Spinal cord (tissue), 4 donors: ENCODE data around the gene ITGAV. TPM values are rescaled to one million over a fixed set of nuclear protein-coding genes. Genes with fewer than 3 reads are reported as not detected.

Experiments
- polyA plus RNA-seq, 2 donors: library from polyadenylated mRNA; unstranded; fragments of 120-200 nt; gene quantifications; one replicate each; pipeline ENCODE4 v1.2.1, GENCODE V29; 2013; ENCODE audit not compliant: insufficient read length in 2 of 2
- total RNA-seq, 2 donors: library from RNA; depleted of rRNA in 1 of 2; stranded (reverse); fragments of 120-200 nt in 1 of 2; fragments of >200 nt in 1 of 2; gene quantifications; one replicate each; pipeline versions ENCODE4 v1.2.3 to v1.2.4, GENCODE V29; 2013 to 2014

ITGAV gene
- total and polyA plus RNA-seq, 4 donors = 42.8 to 146 (median 99.2) TPM

Other genes starting within 250 kb of the ITGAV start
- 10 to 100 TPM; 63.6 to 74.0 TPM for gene ZC3H15, start 103.8 kb upstream of the ITGAV start, total RNA-seq
- gene ZC3H15, start 103.8 kb upstream of the ITGAV start, polyA plus RNA-seq = 100 to 1,000 TPM in 1 of 2 donors, 10 to 100 TPM in 1; 89.1 to 103 TPM
- gene FAM171B, start 104.0 kb downstream of the ITGAV start, total RNA-seq = 100 to 1,000 TPM in 1 of 2 donors, 10 to 100 TPM in 1; 50.0 to 163 TPM
- 10 to 100 TPM; 50.3 to 78.1 TPM for gene FAM171B, start 104.0 kb downstream of the ITGAV start, polyA plus RNA-seq